ENCODE results near the gene BNIP5.

DNA sequence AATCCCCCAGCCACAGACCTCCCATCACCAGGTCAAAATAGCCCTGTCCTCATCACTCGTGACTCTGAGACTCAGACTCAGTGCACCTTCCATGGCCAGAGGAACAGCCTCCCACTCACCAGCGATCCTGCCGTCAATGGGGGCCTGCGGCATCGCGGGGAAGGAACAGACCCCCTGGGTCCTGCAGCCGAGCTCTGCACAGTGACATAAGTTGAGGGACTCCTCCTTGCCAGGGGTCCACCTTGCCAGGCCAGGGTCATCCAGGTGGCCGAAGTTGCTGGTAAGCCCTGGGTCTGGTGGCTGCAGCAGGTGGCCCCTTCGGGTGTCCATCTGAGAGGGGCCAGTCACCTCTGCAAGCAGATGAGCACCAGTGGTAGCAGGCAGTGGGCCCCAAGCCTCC, 34.5 kb upstream of the BNIP5 start:
- no peak for TF ChIP-seq CTCF (conservative IDR thresholded peaks at IDR 0.05; ENCODE audit: low read length)
- TF ChIP-seq EZH2phosphoT487 (IDR thresholded peaks at IDR 0.05; ENCODE audit: borderline replicate concordance, low read depth, low read length) = no peak
